ENCODE data around the gene GAL3ST2.

The GAL3ST2 gene

DNA sequence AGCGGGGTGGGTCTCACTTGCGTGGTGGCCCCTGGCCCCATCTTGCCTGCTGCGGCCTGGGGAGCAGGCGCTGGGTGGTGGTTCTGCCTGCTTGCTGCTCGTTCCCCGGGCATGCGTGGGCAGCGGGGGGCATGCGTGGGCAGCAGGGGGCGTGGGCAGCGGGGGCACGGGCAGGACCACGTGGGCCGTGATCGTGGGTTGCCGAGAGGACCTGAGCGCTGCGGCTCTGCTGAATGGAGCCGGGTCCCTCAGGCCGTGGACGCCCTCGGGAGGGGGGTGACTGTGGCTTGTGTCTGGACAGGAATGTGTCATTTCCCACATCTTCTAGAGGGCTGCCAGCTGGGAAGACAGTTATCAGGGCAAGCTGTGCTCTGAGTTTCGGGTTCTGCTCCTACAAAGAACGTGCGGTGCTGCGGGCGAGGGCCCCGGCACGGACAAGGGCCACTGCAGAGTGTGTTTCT, 8.3 kb upstream of the GAL3ST2 start:
- no peak overlapping the region for H3K4me3 ChIP-seq (ENCODE audit: control insufficient read depth, low read depth, low read length)
- TF ChIP-seq, protein P1, sequence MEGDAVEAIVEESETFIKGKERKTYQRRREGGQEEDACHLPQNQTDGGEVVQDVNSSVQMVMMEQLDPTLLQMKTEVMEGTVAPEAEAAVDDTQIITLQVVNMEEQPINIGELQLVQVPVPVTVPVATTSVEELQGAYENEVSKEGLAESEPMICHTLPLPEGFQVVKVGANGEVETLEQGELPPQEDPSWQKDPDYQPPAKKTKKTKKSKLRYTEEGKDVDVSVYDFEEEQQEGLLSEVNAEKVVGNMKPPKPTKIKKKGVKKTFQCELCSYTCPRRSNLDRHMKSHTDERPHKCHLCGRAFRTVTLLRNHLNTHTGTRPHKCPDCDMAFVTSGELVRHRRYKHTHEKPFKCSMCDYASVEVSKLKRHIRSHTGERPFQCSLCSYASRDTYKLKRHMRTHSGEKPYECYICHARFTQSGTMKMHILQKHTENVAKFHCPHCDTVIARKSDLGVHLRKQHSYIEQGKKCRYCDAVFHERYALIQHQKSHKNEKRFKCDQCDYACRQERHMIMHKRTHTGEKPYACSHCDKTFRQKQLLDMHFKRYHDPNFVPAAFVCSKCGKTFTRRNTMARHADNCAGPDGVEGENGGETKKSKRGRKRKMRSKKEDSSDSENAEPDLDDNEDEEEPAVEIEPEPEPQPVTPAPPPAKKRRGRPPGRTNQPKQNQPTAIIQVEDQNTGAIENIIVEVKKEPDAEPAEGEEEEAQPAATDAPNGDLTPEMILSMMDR (conservative IDR thresholded peaks at IDR 0.05; ENCODE audit: control insufficient read depth, insufficient read depth, low read depth, low read length), result no peak
- no peak for DNase-seq (ENCODE audit: low read depth)

- no peak for DNase-seq (ENCODE audit: low read depth)
- TF ChIP-seq, protein P1 (conservative IDR thresholded peaks at IDR 0.05; ENCODE audit: control insufficient read depth, insufficient read depth, low read depth, low read length), result no peak
- no peak overlapping the region for H3K4me3 ChIP-seq (ENCODE audit: control insufficient read depth, low read depth, low read length)
Measured at GRCh38 chr2:241768850-241769249, 7.8 kb upstream of the GAL3ST2 start.

- TF ChIP-seq, protein P1 (conservative IDR thresholded peaks at IDR 0.05; ENCODE audit: control insufficient read depth, insufficient read depth, low read depth, low read length), result no peak
- no peak for DNase-seq (ENCODE audit: low read depth)
- no peak overlapping the region for H3K4me3 ChIP-seq (ENCODE audit: control insufficient read depth, low read depth, low read length)
Measured at GRCh38 chr2:241769819-241770184, 6.8 kb upstream of the GAL3ST2 start.

DNA sequence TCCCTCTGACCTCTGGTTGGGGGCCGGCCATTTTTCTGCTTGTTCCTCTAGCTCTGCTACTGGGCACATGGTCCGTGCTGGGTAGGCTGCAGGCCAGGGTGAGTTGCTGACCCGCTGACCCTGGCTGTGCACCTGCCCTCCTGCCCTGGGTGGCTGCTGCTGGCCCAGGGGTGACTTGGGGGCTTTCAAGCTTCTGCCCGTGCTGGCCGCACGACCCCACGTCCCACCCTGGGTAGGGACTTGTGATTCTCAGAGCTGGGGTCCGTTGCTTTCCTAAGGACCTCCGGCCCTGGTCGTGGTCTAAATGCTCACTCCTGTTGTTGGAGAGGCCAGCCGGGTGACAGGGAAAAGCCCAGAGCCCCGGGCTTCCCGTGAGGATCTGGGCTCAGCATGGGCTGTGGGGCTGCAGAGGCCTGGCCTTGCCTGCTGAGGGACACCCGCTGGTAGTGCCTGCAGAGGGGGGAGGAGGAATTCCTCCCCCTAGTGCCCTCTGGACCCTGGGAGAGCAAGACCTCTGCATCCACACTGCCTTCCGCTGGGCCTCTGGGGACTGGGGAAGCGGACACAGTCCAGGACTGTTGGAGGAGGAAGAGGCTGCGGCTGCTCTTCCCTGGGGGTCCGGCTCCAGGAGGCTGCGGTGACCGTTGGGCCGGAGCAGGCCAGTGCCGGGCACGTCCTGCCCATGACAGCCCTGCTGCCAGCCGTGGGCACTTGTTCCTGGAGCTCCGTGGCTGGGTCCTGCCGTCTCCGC, 6.3 kb upstream of the GAL3ST2 start:
- TF ChIP-seq, protein P1 (conservative IDR thresholded peaks at IDR 0.05; ENCODE audit: control insufficient read depth, insufficient read depth, low read depth, low read length), result no peak
- H3K4me3 ChIP-seq (ENCODE audit: control insufficient read depth, low read depth, low read length), result no peak overlapping the region
- no peak for DNase-seq (ENCODE audit: low read depth)

- TF ChIP-seq, protein P1 (conservative IDR thresholded peaks at IDR 0.05; ENCODE audit: control insufficient read depth, insufficient read depth, low read depth, low read length), result no peak
- no peak overlapping the region for H3K4me3 ChIP-seq (ENCODE audit: control insufficient read depth, low read depth, low read length)
- no peak for DNase-seq (ENCODE audit: low read depth)
Measured at GRCh38 chr2:241770936-241771285, 5.7 kb upstream of the GAL3ST2 start.

DNA sequence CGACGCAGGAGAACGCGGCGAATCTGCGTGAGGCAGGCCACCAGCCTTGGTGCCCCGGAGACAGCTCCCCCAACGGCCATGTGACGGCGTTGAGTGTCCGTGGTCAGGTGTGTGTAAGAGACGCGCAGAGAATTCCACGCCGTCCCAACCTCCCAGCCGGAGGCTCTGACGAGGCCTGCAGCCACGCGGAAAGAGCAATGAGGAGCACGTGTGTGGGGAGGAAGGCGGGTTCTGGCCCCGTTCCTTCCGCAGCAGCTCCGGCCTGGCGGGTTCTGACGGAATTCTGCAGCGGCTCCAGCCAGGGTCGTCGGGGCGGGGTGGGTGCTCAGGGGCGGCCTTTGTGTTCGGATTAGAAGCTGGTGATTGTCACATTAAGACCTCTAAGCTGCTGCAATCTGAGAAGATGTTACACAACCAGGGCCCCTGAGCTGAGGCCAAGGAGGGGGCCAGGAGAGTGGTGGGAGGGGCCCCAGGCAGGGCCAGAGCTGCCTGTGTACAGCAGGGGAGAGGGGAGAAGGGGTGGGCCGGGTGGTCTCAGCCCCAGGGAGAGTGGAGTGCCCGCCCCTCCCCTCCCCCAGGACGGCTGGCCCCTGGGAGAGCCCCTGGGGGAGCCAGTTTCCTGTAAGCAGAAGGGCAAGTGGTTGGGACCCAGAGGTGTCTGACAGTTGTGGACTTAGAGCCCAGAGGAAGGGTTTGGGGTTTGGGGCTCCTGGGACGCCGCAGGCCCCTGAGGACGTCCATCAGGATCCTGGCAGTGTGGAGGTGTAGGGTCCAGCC, 5.1 kb upstream of the GAL3ST2 start:
- no peak overlapping the region for H3K4me3 ChIP-seq (ENCODE audit: control insufficient read depth, low read depth, low read length)
- TF ChIP-seq, protein P1 (conservative IDR thresholded peaks at IDR 0.05; ENCODE audit: control insufficient read depth, insufficient read depth, low read depth, low read length), result no peak
- DNase-seq (ENCODE audit: low read depth), result peak; percentile 7
